Esophagus muscularis mucosa (tissue), 4 donors: Measurements from ENCODE around the gene NHLRC4.

Experiments
- EP300 ChIP-seq: sonication (generic); formaldehyde crosslinking; IDR thresholded peaks from one replicate; pipeline ENCODE4 v1.6.1; 2017; ENCODE audit warnings: antibody characterized with exemption
- POLR2A ChIP-seq: fragments of 450-650 bp; IDR thresholded peaks from one replicate; pipeline ENCODE4 v1.6.1; 2017; ENCODE audit warnings: antibody characterized with exemption, moderate library complexity, mild to moderate bottlenecking, low read depth
- TF ChIP-seq, protein P1 (sequence below), 3 experiments: fragments of 200-600 bp in 2 of 3; fragments of 450-650 bp in 1 of 3; sonication (generic) in 2 of 3; IDR thresholded peaks; one replicate each; pipeline ENCODE4 v1.5.1; 2017 to 2019; ENCODE audit warnings: antibody characterized with exemption in 3 of 3, mild to moderate bottlenecking in 2 of 3, moderate library complexity in 1 of 3

- TF ChIP-seq EP300: no peak
- TF ChIP-seq, protein P1, sequence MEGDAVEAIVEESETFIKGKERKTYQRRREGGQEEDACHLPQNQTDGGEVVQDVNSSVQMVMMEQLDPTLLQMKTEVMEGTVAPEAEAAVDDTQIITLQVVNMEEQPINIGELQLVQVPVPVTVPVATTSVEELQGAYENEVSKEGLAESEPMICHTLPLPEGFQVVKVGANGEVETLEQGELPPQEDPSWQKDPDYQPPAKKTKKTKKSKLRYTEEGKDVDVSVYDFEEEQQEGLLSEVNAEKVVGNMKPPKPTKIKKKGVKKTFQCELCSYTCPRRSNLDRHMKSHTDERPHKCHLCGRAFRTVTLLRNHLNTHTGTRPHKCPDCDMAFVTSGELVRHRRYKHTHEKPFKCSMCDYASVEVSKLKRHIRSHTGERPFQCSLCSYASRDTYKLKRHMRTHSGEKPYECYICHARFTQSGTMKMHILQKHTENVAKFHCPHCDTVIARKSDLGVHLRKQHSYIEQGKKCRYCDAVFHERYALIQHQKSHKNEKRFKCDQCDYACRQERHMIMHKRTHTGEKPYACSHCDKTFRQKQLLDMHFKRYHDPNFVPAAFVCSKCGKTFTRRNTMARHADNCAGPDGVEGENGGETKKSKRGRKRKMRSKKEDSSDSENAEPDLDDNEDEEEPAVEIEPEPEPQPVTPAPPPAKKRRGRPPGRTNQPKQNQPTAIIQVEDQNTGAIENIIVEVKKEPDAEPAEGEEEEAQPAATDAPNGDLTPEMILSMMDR (IDR thresholded peaks at IDR 0.05): no peak
- TF ChIP-seq POLR2A: no peak
These were observed 44.3 kb upstream of the NHLRC4 start for GRCh38 chr16:522320-523096.
